ENCODE measurements around the gene BMPR1A. TPM values are rescaled to one million over a fixed set of nuclear protein-coding genes. Genes with fewer than 3 reads are reported as not detected.

BMPR1A gene
- total RNA-seq, 1 donor from 2014 or later, result 11.8 TPM

GRCh38 chr10:86905429-86905828, 149.0 kb downstream of the BMPR1A start:
- DNase-seq (no peak), ATAC-seq (ENCODE audit: low read depth) (no peak)
- Mint-ChIP-seq H3K27me3 (no peaks in the 10 kb centered on the region), H3K36me3 (ENCODE audit: low read depth) (peaks cover 15% of the 10 kb centered on the region), H3K4me1 (no peaks in the 10 kb centered on the region), H3K4me3 (no peak overlapping the region), H3K27ac (no peak overlapping the region), H3K9me3 (peaks cover 5% of the 10 kb centered on the region)
- intact Hi-C loops (cut with micrococcal nuclease), result no loop called here
- POLR2A ChIA-PET, result no interaction called here
- CTCF ChIA-PET, result interaction anchor here (0.8 to 1.4 kb wide), 2 partner anchors 212 to 497 kb away, joined by 3 read pairs; no protein-coding TSS in a partner anchor
- no peak for TF ChIP-seq CTCF (IDR thresholded peaks at IDR 0.05)

- ChIA-PET POLR2A (no interaction called here), CTCF (no interaction called here)
- no peaks in the 10 kb centered on the region for H3K4me1 Mint-ChIP-seq
- H3K27me3 Mint-ChIP-seq, result no peaks in the 10 kb centered on the region
- H3K27ac Mint-ChIP-seq, result no peak overlapping the region
- DNase-seq (no peak), ATAC-seq (ENCODE audit: low read depth) (no peak)
- no peak overlapping the region for H3K4me3 Mint-ChIP-seq
- TF ChIP-seq CTCF (IDR thresholded peaks at IDR 0.05), result no peak
- intact Hi-C loops (cut with micrococcal nuclease), result no loop called here
- H3K9me3 Mint-ChIP-seq, result no peaks in the 10 kb centered on the region
- H3K36me3 Mint-ChIP-seq (ENCODE audit: low read depth), result peaks cover 29% of the 10 kb centered on the region
Measured at GRCh38 chr10:86914734-86915133, 158.3 kb downstream of the BMPR1A start.

- ChIA-PET POLR2A (no interaction called here), CTCF (no interaction called here)
- Mint-ChIP-seq H3K4me1 (no peaks in the 10 kb centered on the region), H3K9me3 (no peaks in the 10 kb centered on the region), H3K27me3 (no peaks in the 10 kb centered on the region), H3K27ac (no peak overlapping the region), H3K36me3 (ENCODE audit: low read depth) (peaks cover 32% of the 10 kb centered on the region), H3K4me3 (no peak overlapping the region)
- no peak for TF ChIP-seq CTCF (IDR thresholded peaks at IDR 0.05)
- DNase-seq, result no peak
- ATAC-seq (ENCODE audit: low read depth), result no peak
- intact Hi-C loops (cut with micrococcal nuclease), result no loop called here
Measured at GRCh38 chr10:86918022-86918471, 161.6 kb downstream of the BMPR1A start.

GRCh38 chr10:86922553-86922961, 166.1 kb downstream of the BMPR1A start:
- no peaks in the 10 kb centered on the region for H3K4me1 Mint-ChIP-seq
- no peaks in the 10 kb centered on the region for H3K27me3 Mint-ChIP-seq
- intact Hi-C loops (cut with micrococcal nuclease), result no loop called here
- H3K4me3 Mint-ChIP-seq, result no peak overlapping the region
- H3K27ac Mint-ChIP-seq, result no peak overlapping the region
- ChIA-PET POLR2A (no interaction called here), CTCF (no interaction called here)
- no peak for TF ChIP-seq CTCF (IDR thresholded peaks at IDR 0.05)
- no peaks in the 10 kb centered on the region for H3K9me3 Mint-ChIP-seq
- peaks cover 21% of the 10 kb centered on the region for H3K36me3 Mint-ChIP-seq (ENCODE audit: low read depth)
- DNase-seq (no peak), ATAC-seq (ENCODE audit: low read depth) (no peak)

- Mint-ChIP-seq H3K27me3 (no peaks in the 10 kb centered on the region), H3K4me1 (no peaks in the 10 kb centered on the region), H3K36me3 (ENCODE audit: low read depth) (peaks cover 2% of the 10 kb centered on the region), H3K9me3 (no peaks in the 10 kb centered on the region), H3K27ac (no peak overlapping the region), H3K4me3 (no peak overlapping the region)
- CTCF ChIA-PET, result interaction anchor here (0.8 kb wide), 1 partner anchor 37 kb away, joined by 3 read pairs; no protein-coding TSS in a partner anchor
- no peak for DNase-seq
- TF ChIP-seq CTCF (IDR thresholded peaks at IDR 0.05), result no peak
- POLR2A ChIA-PET, result no interaction called here
- ATAC-seq (ENCODE audit: low read depth), result no peak
- intact Hi-C loops (cut with micrococcal nuclease), result no loop called here
Measured at GRCh38 chr10:86929468-86930380, 173.3 kb downstream of the BMPR1A start.

Measured in activated B cell treated with CpG ODN at 0.5 μM for 24 hours (primary cell).